Stomach (tissue), 9 donors: ENCODE data around the gene STK11IP. TPM values are rescaled to one million over a fixed set of nuclear protein-coding genes. Genes with fewer than 3 reads are reported as not detected.

Experiments
- DNase-seq, 2 donors: peaks; one replicate each; pipeline versions ENCODE4 v3.0.0 to v3.0.0-alpha.2; 2013 to 2019
- H3K27ac ChIP-seq, 5 donors: fragments of 200-600 bp in 4 of 5; sonication (generic) in 4 of 5; one replicate each; pipeline ENCODE4 v1.5.1; 2013 to 2019; ENCODE audit warnings: mild to moderate bottlenecking in 1 of 5, moderate library complexity in 1 of 5
- H3K27me3 ChIP-seq, 3 donors: fragments of 200-600 bp; sonication (generic); one replicate each; pipeline ENCODE4 v1.5.1; 2017 to 2019; ENCODE audit warnings: mixed run types in 1 of 3
- H3K36me3 ChIP-seq, 4 donors: fragments of 200-600 bp; sonication (generic); 1 replicate in 3 of 4; 2 replicates in 1 of 4; pipeline ENCODE4 v1.5.1; 2016 to 2019
- H3K4me1 ChIP-seq, 4 donors: fragments of 200-600 bp; sonication (generic); one replicate each; pipeline ENCODE4 v1.5.1; 2016 to 2019
- H3K4me3 ChIP-seq, 4 donors: fragments of 200-600 bp; sonication (generic) in 3 of 4; one replicate each; pipeline ENCODE4 v1.5.1; 2016 to 2019; ENCODE audit warnings: mild to moderate bottlenecking in 1 of 4
- H3K9me3 ChIP-seq, 4 donors: fragments of 200-600 bp; sonication (generic); one replicate each; pipeline ENCODE4 v1.5.1; 2016 to 2019
- CTCF ChIP-seq, 7 experiments: fragments of 450-650 bp in 4 of 7; fragments of 200-600 bp in 3 of 7; sonication (generic) in 3 of 7; IDR thresholded peaks; one replicate each; pipeline ENCODE4 v1.5.1; 2016 to 2019; ENCODE audit warnings: antibody characterized with exemption in 7 of 7, control low read depth in 2 of 7, mild to moderate bottlenecking in 1 of 7
- EP300 ChIP-seq: sonication (generic); formaldehyde crosslinking; IDR thresholded peaks from one replicate; pipeline ENCODE4 v1.6.1; 2017; ENCODE audit warnings: antibody characterized with exemption
- POLR2A ChIP-seq, 4 donors: fragments of 450-650 bp; IDR thresholded peaks; one replicate each; pipeline ENCODE4 v1.6.1; 2016; ENCODE audit warnings: antibody characterized with exemption in 4 of 4, control low read depth in 2 of 4, mild to moderate bottlenecking in 1 of 4, moderate library complexity in 1 of 4
- POLR2AphosphoS5 ChIP-seq, 3 donors: sonication (generic); formaldehyde crosslinking; IDR thresholded peaks; one replicate each; pipeline ENCODE4 v1.6.1; 2016; ENCODE audit warnings: antibody characterized with exemption in 3 of 3
- WGBS, 5 donors: extraction: QIAGEN DNeasy Blood & Tissue Kit in 3 of 5; methylation state at CpG; one replicate each; pipeline versions ENCODE4 v1.1.5 to v1.1.7; 2013 to 2018; 5-methylcytosine and 5-hydroxymethylcytosine counted together
- intact Hi-C: fragments of 100-400 bp; cut with DNase I; formaldehyde crosslinking; loops from one replicate; pipeline ENCODE4 v1.15.1; 2023; ENCODE audit warnings: low total_unique reads
- polyA plus RNA-seq, 3 donors: library from polyadenylated mRNA; stranded (reverse); fragments of 200-250 nt; gene quantifications; one replicate each; pipeline ENCODE4 v1.2.3, GENCODE V29; 2013
- total RNA-seq, 5 donors: library from RNA; depleted of rRNA; stranded (reverse); fragments of >200 nt; gene quantifications; one replicate each; pipeline versions ENCODE4 v1.1.0 to v1.2.3, GENCODE V29; 2014 to 2016
- donor health status: healthy with polysubstance abuse.
- donor health status: Bipolar disorder and iron deficiency.
- donor health status: healthy.

The STK11IP gene
- total and polyA plus RNA-seq, 8 donors: 6.8 to 89.5 (median 14.6) TPM

DNA sequence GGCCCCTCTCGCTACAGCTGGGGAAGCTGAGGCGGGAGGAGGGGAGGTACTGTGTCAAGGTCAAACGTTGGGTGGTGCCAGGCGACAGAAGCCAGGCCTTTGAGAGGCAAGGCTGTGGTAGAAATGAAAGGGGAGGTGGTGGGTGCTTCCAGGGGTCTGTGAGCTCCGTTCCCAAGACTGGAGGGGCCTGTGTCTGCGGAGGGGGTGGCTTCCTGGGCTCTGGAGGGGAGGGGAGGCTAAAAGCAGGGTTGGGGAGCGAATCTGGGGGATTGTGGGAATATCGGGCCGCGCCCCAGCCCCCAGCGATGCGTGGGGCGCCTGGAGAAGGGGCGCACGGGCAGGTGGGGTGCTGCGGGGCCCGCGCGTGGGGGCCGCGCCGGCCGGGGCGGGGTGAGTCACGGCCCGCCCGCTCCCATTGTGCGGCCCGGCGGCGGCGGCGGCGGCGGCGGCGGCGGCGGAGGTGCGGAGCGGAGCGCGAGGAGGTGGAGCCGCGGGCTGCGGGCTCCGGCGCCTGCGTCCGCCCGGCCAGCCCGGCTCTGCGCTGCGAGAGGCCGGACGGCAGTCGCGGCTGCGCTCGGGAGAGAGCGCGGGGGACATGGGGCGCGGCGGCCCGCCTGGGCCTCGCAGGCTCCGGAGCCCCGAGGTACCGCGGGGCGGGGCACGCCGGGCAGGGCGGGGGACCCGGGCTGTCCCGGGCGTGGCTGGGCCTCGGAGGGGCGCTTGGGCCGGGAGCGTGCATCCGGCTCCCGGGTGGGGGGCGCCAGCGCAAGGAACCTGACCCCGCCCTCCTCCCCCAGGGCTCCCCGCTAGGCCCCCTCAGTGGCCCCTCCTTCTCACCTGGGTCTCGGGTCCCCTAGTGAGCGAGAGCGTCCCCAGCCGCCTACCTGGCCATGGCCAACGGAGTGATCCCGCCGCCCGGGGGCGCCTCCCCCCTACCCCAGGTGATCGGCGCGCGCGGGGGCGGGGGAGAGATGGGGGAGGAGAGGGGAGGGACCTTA lies 29.7 kb downstream of the STK11IP start, which contains the start of gene SLC4A3:
Gene SLC4A3, plus strand, starts transcription at position 528 of the 998 bp plus-strand sequence. Its CDS starts 363 bp downstream, at position 891.
- Histone ChIP-seq H3K9me3 (no peaks in the 10 kb centered on the region), H3K4me3 (peak within 1 kb of the TSS; percentile 57 to 72 (median 60)), H3K27me3 (peaks cover 0 to 35% (median 23%) of the 10 kb centered on the region in 3 donors), H3K36me3 (no peaks in the 10 kb centered on the region), H3K4me1 (peaks cover 6 to 16% (median 8%) of the 10 kb centered on the region in 4 donors), H3K27ac (peak within 1 kb of the TSS in 2 of 5 donors; percentile 57 to 72)
- WGBS, 5 donors: 3 to 16% (median 5%) methylated on average over 19 to 103 of the region's 103 CpGs
- TF ChIP-seq POLR2AphosphoS5 (IDR thresholded peaks at IDR 0.05) (no peak), EP300 (no peak), POLR2A (IDR thresholded peaks at IDR 0.05) (no peak), CTCF (IDR thresholded peaks at IDR 0.05) (no peak)
- DNase-seq: peak; percentile 31 to 76
- intact Hi-C loops: no loop called here

DNA sequence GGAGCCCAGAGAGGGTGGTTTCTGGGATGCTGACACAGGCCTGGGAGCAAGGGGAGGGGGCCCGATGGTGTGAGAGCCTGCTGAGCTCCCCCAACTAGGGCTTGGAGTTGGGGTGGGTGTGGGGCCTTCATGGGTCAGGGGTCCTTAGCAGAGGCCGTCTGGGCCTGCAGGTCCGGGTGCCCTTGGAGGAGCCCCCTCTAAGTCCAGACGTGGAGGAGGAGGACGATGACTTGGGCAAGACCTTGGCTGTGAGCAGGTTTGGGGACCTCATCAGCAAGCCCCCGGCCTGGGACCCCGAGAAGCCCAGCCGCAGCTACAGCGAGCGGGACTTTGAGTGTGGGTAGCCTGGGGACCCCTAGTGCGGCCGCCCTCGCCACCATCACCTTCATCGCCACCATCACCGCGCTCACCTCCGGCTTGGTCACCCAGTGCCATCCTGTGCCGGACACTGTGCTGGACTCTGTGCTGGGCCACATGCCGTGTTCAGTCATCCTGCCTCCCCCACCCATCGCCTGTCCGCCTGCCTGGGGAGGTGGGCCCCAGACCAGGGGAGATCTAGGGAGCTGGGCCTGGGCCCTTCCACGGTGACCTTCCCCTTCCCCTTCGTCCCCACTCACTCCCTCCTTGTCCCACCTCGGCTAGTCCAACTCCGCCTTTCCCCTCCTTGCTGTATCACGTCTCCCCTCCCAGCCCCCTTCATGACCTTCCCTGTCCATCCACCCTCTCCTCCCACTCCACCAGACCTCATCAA lies 30.8 kb downstream of the STK11IP start:
- H3K4me3 ChIP-seq: peak overlapping the region; percentile 57 to 72 (median 60)

GRCh38 chr2:219628986-219629901 lies 31.6 kb downstream of the STK11IP start:
- Histone ChIP-seq H3K9me3 (no peaks in the 10 kb centered on the region), H3K4me3 (no peak overlapping the region), H3K27me3 (peaks cover 0 to 35% (median 23%) of the 10 kb centered on the region in 3 donors), H3K4me1 (peaks cover 6 to 16% (median 8%) of the 10 kb centered on the region in 4 donors), H3K27ac (no peak overlapping the region), H3K36me3 (no peaks in the 10 kb centered on the region)
- WGBS, 5 donors: 71 to 81% (median 80%) methylated on average over 10 to 16 of the region's 16 CpGs
- intact Hi-C loops: no loop called here
- TF ChIP-seq EP300 (no peak), CTCF (IDR thresholded peaks at IDR 0.05) (no peak), POLR2A (IDR thresholded peaks at IDR 0.05) (no peak), POLR2AphosphoS5 (IDR thresholded peaks at IDR 0.05) (no peak)
- DNase-seq: no peak

More for the DNA sequence above, 30.8 kb downstream of the STK11IP start:
- H3K9me3 ChIP-seq: no peaks in the 10 kb centered on the region
- peaks cover 6 to 16% (median 8%) of the 10 kb centered on the region in 4 donors for H3K4me1 ChIP-seq
- H3K27ac ChIP-seq: no peak overlapping the region
- DNase-seq: no peak
- WGBS, 5 donors: 83 to 89% (median 85%) methylated on average over 25 to 26 of the region's 26 CpGs
- no peaks in the 10 kb centered on the region for H3K36me3 ChIP-seq
- intact Hi-C loops: no loop called here
- TF ChIP-seq EP300 (no peak), POLR2AphosphoS5 (IDR thresholded peaks at IDR 0.05) (no peak)
- peaks cover 0 to 35% (median 23%) of the 10 kb centered on the region in 3 donors for H3K27me3 ChIP-seq

DNA sequence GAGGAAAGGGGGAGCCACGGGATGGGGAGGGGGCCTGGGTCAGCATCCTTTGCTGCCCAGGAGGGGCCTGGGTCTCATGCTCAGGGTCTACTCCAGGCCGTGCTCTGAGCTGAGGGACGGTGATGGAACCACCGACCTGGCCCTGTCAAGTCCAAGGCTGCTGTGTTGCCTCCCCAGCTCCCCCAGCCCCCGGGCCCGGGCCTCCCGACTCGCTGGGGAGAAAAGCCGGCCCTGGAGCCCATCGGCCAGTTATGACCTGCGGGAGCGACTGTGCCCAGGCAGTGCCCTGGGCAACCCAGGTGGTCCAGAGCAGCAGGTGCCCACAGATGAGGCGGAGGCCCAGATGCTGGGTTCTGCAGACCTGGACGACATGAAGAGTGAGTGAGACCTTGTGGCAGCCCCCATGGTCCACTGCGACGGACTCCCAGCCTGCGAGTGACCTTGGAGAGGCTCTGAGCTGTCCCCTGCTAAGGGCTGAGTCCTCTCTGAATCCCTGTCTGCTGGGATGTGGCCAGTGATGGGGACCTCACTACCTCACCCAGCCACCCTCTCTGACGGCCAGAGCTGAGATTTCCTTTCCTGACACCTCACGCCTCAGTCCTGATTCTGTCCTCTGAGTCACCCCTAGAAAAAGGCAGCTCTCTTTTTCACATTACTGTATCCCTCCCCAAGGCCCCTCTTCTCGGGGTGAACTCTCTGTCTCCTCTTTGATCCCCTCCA lies 32.5 kb downstream of the STK11IP start:
- Histone ChIP-seq H3K27me3 (peaks cover 0 to 35% (median 23%) of the 10 kb centered on the region in 3 donors), H3K9me3 (no peaks in the 10 kb centered on the region), H3K4me3 (no peak overlapping the region), H3K36me3 (no peaks in the 10 kb centered on the region), H3K4me1 (peaks cover 6 to 16% (median 8%) of the 10 kb centered on the region in 4 donors), H3K27ac (no peak overlapping the region)
- 78 to 86% (median 81%) methylated on average over 10 to 20 of the region's 20 CpGs for WGBS, 5 donors
- TF ChIP-seq EP300 (no peak), CTCF (IDR thresholded peaks at IDR 0.05) (no peak), POLR2A (IDR thresholded peaks at IDR 0.05) (no peak), POLR2AphosphoS5 (IDR thresholded peaks at IDR 0.05) (no peak)
- intact Hi-C loops: no loop called here
- no peak for DNase-seq
